ENCODE results near the gene AFF1. TPM values are rescaled to one million over a fixed set of nuclear protein-coding genes. Genes with fewer than 3 reads are reported as not detected.

AFF1 gene
- total RNA-seq, 1 donor from 2014 or later: 99.9 TPM

- intact Hi-C loops (cut with DNase I): no loop called here
- H3K27me3 ChIP-seq: no peaks in the 10 kb centered on the region
- no peak overlapping the region for H3K4me3 ChIP-seq
- H3K9me3 ChIP-seq: no peaks in the 10 kb centered on the region
- H3K27ac ChIP-seq: no peak overlapping the region
- peaks cover 0 to 73% of the 10 kb centered on the region in 2 donors for H3K36me3 ChIP-seq
- no peak for TF ChIP-seq POLR2A (IDR thresholded peaks at IDR 0.05)
- no peak for TF ChIP-seq POLR2AphosphoS5 (IDR thresholded peaks at IDR 0.05; ENCODE audit: insufficient read depth in 1 of 2, low read depth in 1 of 2)
- TF ChIP-seq CTCF (IDR thresholded peaks at IDR 0.05): no peak
- no peak for DNase-seq (ENCODE audit: extremely low spot score in 2 of 2)
- peaks cover 3% of the 10 kb centered on the region for H3K4me1 ChIP-seq
Measured at GRCh38 chr4:87128006-87128705, 193.3 kb downstream of the AFF1 start.

GRCh38 chr4:87129681-87130080 lies 194.9 kb downstream of the AFF1 start:
- no peak for TF ChIP-seq CTCF (IDR thresholded peaks at IDR 0.05)
- no peak for TF ChIP-seq POLR2A (IDR thresholded peaks at IDR 0.05)
- no peak for TF ChIP-seq POLR2AphosphoS5 (IDR thresholded peaks at IDR 0.05; ENCODE audit: insufficient read depth in 1 of 2, low read depth in 1 of 2)
- H3K36me3 ChIP-seq: peaks cover 0 to 83% of the 10 kb centered on the region in 2 donors

GRCh38 chr4:87130985-87131703 lies 196.3 kb downstream of the AFF1 start:
- Histone ChIP-seq H3K27me3 (no peaks in the 10 kb centered on the region), H3K4me3 (no peak overlapping the region), H3K27ac (no peak overlapping the region), H3K9me3 (no peaks in the 10 kb centered on the region), H3K4me1 (no peaks in the 10 kb centered on the region), H3K36me3 (peaks cover 0 to 83% of the 10 kb centered on the region in 2 donors)
- intact Hi-C loops (cut with DNase I): no loop called here
- no peak for DNase-seq (ENCODE audit: extremely low spot score in 2 of 2)
- no peak for TF ChIP-seq POLR2AphosphoS5 (IDR thresholded peaks at IDR 0.05; ENCODE audit: insufficient read depth in 1 of 2, low read depth in 1 of 2)
- no peak for TF ChIP-seq CTCF (IDR thresholded peaks at IDR 0.05)
- no peak for TF ChIP-seq POLR2A (IDR thresholded peaks at IDR 0.05)

More at GRCh38 chr4:87129681-87130080, 194.9 kb downstream of the AFF1 start:
- no peak for DNase-seq (ENCODE audit: extremely low spot score in 2 of 2)
- intact Hi-C loops (cut with DNase I): no loop called here
- H3K4me3 ChIP-seq: no peak overlapping the region
- H3K4me1 ChIP-seq: no peaks in the 10 kb centered on the region
- H3K9me3 ChIP-seq: no peaks in the 10 kb centered on the region
- no peaks in the 10 kb centered on the region for H3K27me3 ChIP-seq
- no peak overlapping the region for H3K27ac ChIP-seq

- Histone ChIP-seq H3K4me3 (no peak overlapping the region), H3K36me3 (peaks cover 0 to 83% of the 10 kb centered on the region in 2 donors), H3K9me3 (no peaks in the 10 kb centered on the region), H3K27ac (no peak overlapping the region), H3K27me3 (no peaks in the 10 kb centered on the region), H3K4me1 (no peaks in the 10 kb centered on the region)
- no peak for TF ChIP-seq POLR2A (IDR thresholded peaks at IDR 0.05)
- TF ChIP-seq POLR2AphosphoS5 (IDR thresholded peaks at IDR 0.05; ENCODE audit: insufficient read depth in 1 of 2, low read depth in 1 of 2): no peak
- TF ChIP-seq CTCF (IDR thresholded peaks at IDR 0.05): no peak
- intact Hi-C loops (cut with DNase I): no loop called here
- DNase-seq (ENCODE audit: extremely low spot score in 2 of 2): no peak
Measured at GRCh38 chr4:87132035-87132434, 197.2 kb downstream of the AFF1 start.

GRCh38 chr4:87133183-87133582 lies 198.4 kb downstream of the AFF1 start:
- intact Hi-C loops (cut with DNase I): no loop called here
- H3K9me3 ChIP-seq: no peaks in the 10 kb centered on the region
- TF ChIP-seq POLR2AphosphoS5 (IDR thresholded peaks at IDR 0.05; ENCODE audit: insufficient read depth in 1 of 2, low read depth in 1 of 2) (no peak), POLR2A (IDR thresholded peaks at IDR 0.05) (no peak), CTCF (IDR thresholded peaks at IDR 0.05) (no peak)
- no peak for DNase-seq (ENCODE audit: extremely low spot score in 2 of 2)
- H3K27ac ChIP-seq: no peak overlapping the region
- H3K4me1 ChIP-seq: no peaks in the 10 kb centered on the region
- H3K36me3 ChIP-seq: peaks cover 0 to 79% of the 10 kb centered on the region in 2 donors
- H3K4me3 ChIP-seq: no peak overlapping the region
- no peaks in the 10 kb centered on the region for H3K27me3 ChIP-seq
